ENCODE measurements around the gene CCDC106.

DNA sequence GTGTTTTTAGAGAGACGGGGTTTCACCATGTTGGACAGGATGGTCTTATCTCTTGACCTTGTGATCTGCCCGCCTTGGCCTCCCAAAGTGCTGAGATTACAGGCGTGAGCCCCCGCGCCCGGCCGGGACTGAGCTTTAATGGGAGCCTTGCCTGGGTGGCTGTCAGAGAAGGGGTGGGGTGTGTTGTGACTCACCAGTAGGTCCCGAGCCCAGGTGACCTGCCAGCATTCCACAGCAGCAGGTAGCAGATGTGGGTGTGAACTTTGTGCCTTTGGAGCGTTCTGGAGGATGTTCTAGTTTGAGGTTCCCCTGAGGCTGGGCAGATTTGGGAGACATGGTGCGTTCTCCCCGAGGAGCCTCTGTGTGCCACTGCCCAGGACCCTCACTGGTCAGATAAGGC is 19.9 kb downstream of the CCDC106 start:
- TF ChIP-seq EZH2 (IDR thresholded peaks at IDR 0.05; ENCODE audit: insufficient read depth, low read length), result no peak
- TF ChIP-seq, protein P1, sequence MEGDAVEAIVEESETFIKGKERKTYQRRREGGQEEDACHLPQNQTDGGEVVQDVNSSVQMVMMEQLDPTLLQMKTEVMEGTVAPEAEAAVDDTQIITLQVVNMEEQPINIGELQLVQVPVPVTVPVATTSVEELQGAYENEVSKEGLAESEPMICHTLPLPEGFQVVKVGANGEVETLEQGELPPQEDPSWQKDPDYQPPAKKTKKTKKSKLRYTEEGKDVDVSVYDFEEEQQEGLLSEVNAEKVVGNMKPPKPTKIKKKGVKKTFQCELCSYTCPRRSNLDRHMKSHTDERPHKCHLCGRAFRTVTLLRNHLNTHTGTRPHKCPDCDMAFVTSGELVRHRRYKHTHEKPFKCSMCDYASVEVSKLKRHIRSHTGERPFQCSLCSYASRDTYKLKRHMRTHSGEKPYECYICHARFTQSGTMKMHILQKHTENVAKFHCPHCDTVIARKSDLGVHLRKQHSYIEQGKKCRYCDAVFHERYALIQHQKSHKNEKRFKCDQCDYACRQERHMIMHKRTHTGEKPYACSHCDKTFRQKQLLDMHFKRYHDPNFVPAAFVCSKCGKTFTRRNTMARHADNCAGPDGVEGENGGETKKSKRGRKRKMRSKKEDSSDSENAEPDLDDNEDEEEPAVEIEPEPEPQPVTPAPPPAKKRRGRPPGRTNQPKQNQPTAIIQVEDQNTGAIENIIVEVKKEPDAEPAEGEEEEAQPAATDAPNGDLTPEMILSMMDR (IDR thresholded peaks at IDR 0.05; ENCODE audit: insufficient read depth, low read depth, low read length), result no peak
